Measurements from ENCODE around the gene SCAMP2.

Gene SCAMP2

GRCh38 chr15:74821091-74821789, 51.9 kb downstream of the SCAMP2 start:
- DNase-seq (ENCODE audit: low read depth, low spot score), result no peak

GRCh38 chr15:74820056-74820455, 53.1 kb downstream of the SCAMP2 start:
- no peak for DNase-seq (ENCODE audit: low read depth, low spot score)

- no peak for DNase-seq (ENCODE audit: low read depth, low spot score)
These were observed 55.8 kb downstream of the SCAMP2 start for GRCh38 chr15:74817370-74817737.

GRCh38 chr15:74816624-74817369, 56.4 kb downstream of the SCAMP2 start:
- no peak for DNase-seq (ENCODE audit: low read depth, low spot score)

GRCh38 chr15:74815961-74816360, 57.2 kb downstream of the SCAMP2 start:
- no peak for DNase-seq (ENCODE audit: low read depth, low spot score)

GRCh38 chr15:74815121-74815934, 57.8 kb downstream of the SCAMP2 start:
- DNase-seq (ENCODE audit: low read depth, low spot score), result no peak

GRCh38 chr15:74812533-74812932, 60.6 kb downstream of the SCAMP2 start, which contains the start of gene LMAN1L:
Gene LMAN1L (plus strand): TSS chr15:74812835. CDS start chr15:74812855, 20 bp downstream.
- no peak for DNase-seq (ENCODE audit: low read depth, low spot score)

- DNase-seq (ENCODE audit: low read depth, low spot score), result no peak
These were observed 63.2 kb downstream of the SCAMP2 start for GRCh38 chr15:74809956-74810355.

GRCh38 chr15:74809242-74809641, 63.9 kb downstream of the SCAMP2 start:
- no peak for DNase-seq (ENCODE audit: low read depth, low spot score)

- DNase-seq (ENCODE audit: low read depth, low spot score), result no peak
These were observed 64.3 kb downstream of the SCAMP2 start for GRCh38 chr15:74808840-74809229.

- no peak for DNase-seq (ENCODE audit: low read depth, low spot score)
These were observed 64.9 kb downstream of the SCAMP2 start for GRCh38 chr15:74808078-74808839.

- no peak for DNase-seq (ENCODE audit: low read depth, low spot score)
These were observed 65.9 kb downstream of the SCAMP2 start for GRCh38 chr15:74807282-74807681.

GRCh38 chr15:74804935-74805334, 68.2 kb downstream of the SCAMP2 start:
- no peak for DNase-seq (ENCODE audit: low read depth, low spot score)

GRCh38 chr15:74802862-74803447, 70.2 kb downstream of the SCAMP2 start:
- no peak for DNase-seq (ENCODE audit: low read depth, low spot score)

GRCh38 chr15:74802290-74802689, 70.9 kb downstream of the SCAMP2 start:
- DNase-seq (ENCODE audit: low read depth, low spot score), result no peak

GRCh38 chr15:74801311-74801997, 71.7 kb downstream of the SCAMP2 start:
- DNase-seq (ENCODE audit: low read depth, low spot score), result no peak

- no peak for DNase-seq (ENCODE audit: low read depth, low spot score)
These were observed 72.5 kb downstream of the SCAMP2 start for GRCh38 chr15:74800559-74801094.

- no peak for DNase-seq (ENCODE audit: low read depth, low spot score)
These were observed 73.2 kb downstream of the SCAMP2 start for GRCh38 chr15:74799856-74800558.

GRCh38 chr15:74799255-74799855, 73.8 kb downstream of the SCAMP2 start:
- DNase-seq (ENCODE audit: low read depth, low spot score), result no peak

Data from smooth muscle cell of the brain vasculature (primary cell).